SH-SY5Y (cell line): ENCODE results near the gene DEUP1.

Experiments
- GATA2 ChIP-seq: IDR thresholded peaks from 2 replicates; pipeline ENCODE4 v1.6.1; 2011; ENCODE audit warnings: mild to moderate bottlenecking, low read depth, low read length
- GATA3 ChIP-seq: IDR thresholded peaks from 2 replicates; pipeline ENCODE4 v1.6.1; 2011; ENCODE audit warnings: low read depth, mild to moderate bottlenecking, low read length, moderate library complexity

Gene DEUP1

GRCh38 chr11:93330446-93330984, at the start of gene DEUP1:
DEUP1 (plus strand) TSS chr11:93330742; CDS start chr11:93332260, 1,518 bp downstream.
- TF ChIP-seq GATA2 (no peak), GATA3 (no peak)

- no peak for TF ChIP-seq GATA2
- TF ChIP-seq GATA3 = no peak
These were observed 45.1 kb upstream of the DEUP1 start for GRCh38 chr11:93285430-93285829.

GRCh38 chr11:93287434-93287833, 43.1 kb upstream of the DEUP1 start:
- TF ChIP-seq GATA3 (no peak), GATA2 (no peak)

- no peak for TF ChIP-seq GATA3
- TF ChIP-seq GATA2 = no peak
These were observed 42.5 kb upstream of the DEUP1 start for GRCh38 chr11:93288079-93288478.

- TF ChIP-seq GATA3 = no peak
- TF ChIP-seq GATA2 = no peak
These were observed 41.8 kb upstream of the DEUP1 start for GRCh38 chr11:93288767-93289166.

GRCh38 chr11:93289782-93290463, 40.6 kb upstream of the DEUP1 start:
- no peak for TF ChIP-seq GATA3
- peak; percentile 21; the same call in 1 of the 2 replicates for TF ChIP-seq GATA2

GRCh38 chr11:93291110-93291509, 39.4 kb upstream of the DEUP1 start:
- TF ChIP-seq GATA2 = no peak

GRCh38 chr11:93291898-93292297, 38.6 kb upstream of the DEUP1 start:
- TF ChIP-seq GATA2 (no peak), GATA3 (no peak)

- TF ChIP-seq GATA2 = no peak
- no peak for TF ChIP-seq GATA3
These were observed 34.5 kb upstream of the DEUP1 start for GRCh38 chr11:93295921-93296575.

GRCh38 chr11:93303689-93304088, 26.9 kb upstream of the DEUP1 start:
- no peak for TF ChIP-seq GATA2
- TF ChIP-seq GATA3 = no peak

GRCh38 chr11:93319224-93319839, 11.2 kb upstream of the DEUP1 start:
- no peak for TF ChIP-seq GATA2
- no peak for TF ChIP-seq GATA3

- no peak for TF ChIP-seq GATA2
- TF ChIP-seq GATA3 = no peak
These were observed 10.3 kb upstream of the DEUP1 start for GRCh38 chr11:93320230-93320629.

GRCh38 chr11:93322207-93322606, 8.3 kb upstream of the DEUP1 start:
- TF ChIP-seq GATA2 (no peak), GATA3 (no peak)

- TF ChIP-seq GATA3 (no peak), GATA2 (no peak)
These were observed 6.8 kb upstream of the DEUP1 start for GRCh38 chr11:93323747-93324146.

GRCh38 chr11:93324500-93324899, 6.0 kb upstream of the DEUP1 start:
- no peak for TF ChIP-seq GATA2
- no peak for TF ChIP-seq GATA3

GRCh38 chr11:93326681-93327080, 3.9 kb upstream of the DEUP1 start:
- TF ChIP-seq GATA2 = no peak
- TF ChIP-seq GATA3 = no peak
